Keratinocyte (primary cell): ENCODE measurements around the gene ARHGEF33. TPM values are rescaled to one million over a fixed set of nuclear protein-coding genes. Genes with fewer than 3 reads are reported as not detected.

ENCODE experiments used
- DNase-seq: peaks from one replicate; pipeline ENCODE4 v3.0.0-alpha.2; 2011; ENCODE audit warnings: low read depth, missing footprints, low spot score
- FAIRE-seq: peaks from 2 replicates; lab custom pipeline; 2011; peaks lifted over from hg19 to GRCh38; lab: Jason Lieb, UNC
- H2AFZ ChIP-seq: 2 replicates; pipeline ENCODE4 v1.6.0; 2012; ENCODE audit warnings: low read length, control low read depth, inconsistent platforms; ENCODE audit not compliant: control insufficient read depth
- H3K27ac ChIP-seq: 2 replicates; pipeline ENCODE4 v1.5.1; 2011; ENCODE audit warnings: low read length; ENCODE audit not compliant: control insufficient read depth, insufficient read depth
- H3K27me3 ChIP-seq: 3 replicates; pipeline ENCODE4 v1.6.0; 2011; ENCODE audit warnings: low read length; ENCODE audit not compliant: control insufficient read depth, insufficient read depth; ENCODE audit errors: extremely low read depth
- H3K36me3 ChIP-seq, 2 experiments: 2 replicates in 1 of 2; 3 replicates in 1 of 2; pipeline ENCODE4 v1.5.1; 2011; ENCODE audit warnings: low read length in 2 of 2, mild to moderate bottlenecking in 1 of 2; ENCODE audit not compliant: control insufficient read depth in 2 of 2, insufficient read depth in 2 of 2; ENCODE audit errors: extremely low read depth in 1 of 2
- H3K4me1 ChIP-seq: 3 replicates; pipeline ENCODE4 v1.5.1; 2011; ENCODE audit warnings: low read length; ENCODE audit not compliant: control insufficient read depth, insufficient read depth; ENCODE audit errors: extremely low read depth
- H3K4me2 ChIP-seq: 3 replicates; pipeline ENCODE4 v1.6.0; 2011; ENCODE audit warnings: low read depth, low read length; ENCODE audit not compliant: control insufficient read depth, insufficient read depth; ENCODE audit errors: extremely low read depth
- H3K4me3 ChIP-seq, 3 experiments: fragments of 200-600 bp in 1 of 3; sonication (generic) in 1 of 3; 2 replicates in 2 of 3; 3 replicates in 1 of 3; pipeline ENCODE4 v1.5.1; 2011 to 2016; ENCODE audit warnings: low read length in 3 of 3, mild to moderate bottlenecking in 3 of 3, control low read depth in 2 of 3, inconsistent platforms in 1 of 3, low read depth in 1 of 3, mixed read lengths in 1 of 3, mixed run types in 1 of 3, moderate library complexity in 1 of 3; ENCODE audit not compliant: control insufficient read depth in 2 of 3, insufficient read depth in 2 of 3; ENCODE audit errors: extremely low read depth in 1 of 3
- H3K79me2 ChIP-seq: 2 replicates; pipeline ENCODE4 v1.6.0; 2012; ENCODE audit warnings: low read length; ENCODE audit not compliant: control insufficient read depth, insufficient read depth
- H3K9ac ChIP-seq: 3 replicates; pipeline ENCODE4 v1.6.0; 2011; ENCODE audit warnings: low read length; ENCODE audit not compliant: control insufficient read depth, insufficient read depth; ENCODE audit errors: extremely low read depth
- H3K9me1 ChIP-seq: 3 replicates; pipeline ENCODE4 v1.6.0; 2011; ENCODE audit warnings: low read length; ENCODE audit not compliant: control insufficient read depth, insufficient read depth; ENCODE audit errors: extremely low read depth
- H3K9me3 ChIP-seq: 2 replicates; pipeline ENCODE4 v1.5.1; 2012; ENCODE audit warnings: low read depth, low read length; ENCODE audit not compliant: control insufficient read depth
- H4K20me1 ChIP-seq: 3 replicates; pipeline ENCODE4 v1.6.0; 2011; ENCODE audit warnings: low read length; ENCODE audit not compliant: control insufficient read depth, insufficient read depth; ENCODE audit errors: extremely low read depth
- EZH2 ChIP-seq: IDR thresholded peaks from one replicate; pipeline ENCODE4 v1.6.1; 2012; ENCODE audit warnings: inconsistent platforms, mild to moderate bottlenecking, low read length, moderate library complexity
- dilution Hi-C: fragments of 300-500 bp; cut with MboI; formaldehyde crosslinking; loops from one replicate; pipeline ENCODE4 v1.7.0; 2020; ENCODE audit warnings: low sequenced_read_pairs; ENCODE audit not compliant: extremely low pct_ligation_motif_present
- polyA plus RNA-seq, 5 experiments: library from polyadenylated mRNA; depleted of rRNA in 3 of 5; stranded (reverse) in 3 of 5; stranded (forward) in 1 of 5; unstranded in 1 of 5; fragments of >200 nt; gene quantifications; 1 replicate in 1 of 5; 2 replicates in 3 of 5; 3 replicates in 1 of 5; pipeline versions ENCODE4 v1.2.1 to v1.2.3, GENCODE V29; 2011 to 2012; ENCODE audit warnings: missing spikeins in 2 of 5, low read depth in 1 of 5, low replicate concordance in 1 of 5
- TF ChIP-seq, protein P1 (sequence below), 3 experiments: IDR thresholded peaks in 1 of 3; conservative IDR thresholded peaks in 1 of 3; optimal IDR thresholded peaks in 1 of 3; 2 replicates in 2 of 3; 3 replicates in 1 of 3; pipeline versions ENCODE3 to v1.5.1; 2011; ENCODE audit warnings: low read length in 3 of 3, mild to moderate bottlenecking in 3 of 3, moderate library complexity in 2 of 3, control low read depth in 1 of 3, inconsistent platforms in 1 of 3; ENCODE audit not compliant: insufficient read depth in 2 of 3; ENCODE audit errors: extremely low read depth in 1 of 3

The ARHGEF33 gene
- polyA plus RNA-seq, 1 donor (not counting 4 experiments of a cell fraction or from before 2014, with no cell fraction given): 0.09 TPM

DNA sequence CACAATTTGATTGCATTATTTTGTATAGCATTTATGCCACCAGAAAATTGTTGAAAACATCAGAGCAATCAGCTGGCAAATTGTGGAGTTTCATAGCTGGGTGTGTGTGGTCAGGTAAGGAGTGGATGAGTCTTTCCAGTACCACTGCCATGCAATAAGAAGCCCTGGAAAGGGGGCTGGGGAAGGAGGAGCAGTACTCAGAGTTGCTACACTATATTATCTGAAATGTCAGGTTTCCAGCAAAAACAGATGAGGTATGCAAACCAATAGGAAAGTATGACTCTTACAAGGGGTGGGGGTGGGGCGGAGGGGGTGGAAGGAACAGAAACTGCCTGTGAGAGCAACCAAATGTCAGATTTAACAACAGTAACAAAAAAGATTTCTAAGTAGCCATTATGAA is 119.0 kb downstream of the ARHGEF33 start:
- no peak for FAIRE-seq
- no peak overlapping the region for H2AFZ ChIP-seq
- peaks cover 9 to 12% of the 10 kb centered on the region in 2 experiments for H3K36me3 ChIP-seq

DNA sequence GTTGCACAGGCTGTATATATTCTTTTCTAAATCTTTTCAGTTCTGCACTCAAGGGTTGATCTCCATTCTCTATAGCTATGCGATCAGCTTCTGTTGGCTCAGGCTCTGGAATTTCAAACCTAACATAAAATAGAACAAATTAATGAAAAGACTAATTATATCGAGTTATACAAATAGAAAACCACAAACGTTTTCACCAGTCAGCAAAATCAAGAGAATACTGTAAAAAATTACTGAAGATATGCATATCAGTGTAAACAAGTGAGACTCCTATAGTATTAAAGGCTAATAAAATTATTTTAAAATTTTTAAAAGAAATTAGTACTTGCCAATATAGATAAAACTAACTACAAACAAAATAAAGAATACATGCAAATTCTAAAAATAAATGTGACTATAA is 124.2 kb downstream of the ARHGEF33 start:
- dilution Hi-C loops: no loop called here
- peaks cover 0 to 7% of the 10 kb centered on the region in 2 experiments for H3K36me3 ChIP-seq
- no peak overlapping the region for H3K9ac ChIP-seq

More for the DNA sequence above, 119.0 kb downstream of the ARHGEF33 start:
- TF ChIP-seq EZH2: no peak
- TF ChIP-seq, protein P1, sequence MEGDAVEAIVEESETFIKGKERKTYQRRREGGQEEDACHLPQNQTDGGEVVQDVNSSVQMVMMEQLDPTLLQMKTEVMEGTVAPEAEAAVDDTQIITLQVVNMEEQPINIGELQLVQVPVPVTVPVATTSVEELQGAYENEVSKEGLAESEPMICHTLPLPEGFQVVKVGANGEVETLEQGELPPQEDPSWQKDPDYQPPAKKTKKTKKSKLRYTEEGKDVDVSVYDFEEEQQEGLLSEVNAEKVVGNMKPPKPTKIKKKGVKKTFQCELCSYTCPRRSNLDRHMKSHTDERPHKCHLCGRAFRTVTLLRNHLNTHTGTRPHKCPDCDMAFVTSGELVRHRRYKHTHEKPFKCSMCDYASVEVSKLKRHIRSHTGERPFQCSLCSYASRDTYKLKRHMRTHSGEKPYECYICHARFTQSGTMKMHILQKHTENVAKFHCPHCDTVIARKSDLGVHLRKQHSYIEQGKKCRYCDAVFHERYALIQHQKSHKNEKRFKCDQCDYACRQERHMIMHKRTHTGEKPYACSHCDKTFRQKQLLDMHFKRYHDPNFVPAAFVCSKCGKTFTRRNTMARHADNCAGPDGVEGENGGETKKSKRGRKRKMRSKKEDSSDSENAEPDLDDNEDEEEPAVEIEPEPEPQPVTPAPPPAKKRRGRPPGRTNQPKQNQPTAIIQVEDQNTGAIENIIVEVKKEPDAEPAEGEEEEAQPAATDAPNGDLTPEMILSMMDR (optimal IDR thresholded peaks at IDR 0.05 in 1 of 3, IDR thresholded peaks at IDR 0.05 in 1 of 3, conservative IDR thresholded peaks at IDR 0.05 in 1 of 3; ENCODE audit: extremely low read depth in 1 of 3, insufficient read depth in 2 of 3, low read length in 3 of 3): no peak
- Histone ChIP-seq H4K20me1 (no peaks in the 10 kb centered on the region), H3K27me3 (no peaks in the 10 kb centered on the region), H3K4me2 (no peak overlapping the region), H3K79me2 (no peaks in the 10 kb centered on the region), H3K27ac (no peak overlapping the region), H3K9ac (no peak overlapping the region), H3K4me1 (no peaks in the 10 kb centered on the region), H3K9me3 (no peaks in the 10 kb centered on the region), H3K9me1 (no peaks in the 10 kb centered on the region), H3K4me3 (no peak overlapping the region)
- DNase-seq: no peak
- dilution Hi-C loops: no loop called here

More for the DNA sequence above, 124.2 kb downstream of the ARHGEF33 start:
- DNase-seq (no peak), FAIRE-seq (no peak)
- Histone ChIP-seq H3K4me3 (no peak overlapping the region), H3K4me1 (no peaks in the 10 kb centered on the region), H3K79me2 (no peaks in the 10 kb centered on the region), H3K27ac (no peak overlapping the region), H3K27me3 (no peaks in the 10 kb centered on the region), H3K9me3 (no peaks in the 10 kb centered on the region), H2AFZ (no peak overlapping the region), H3K4me2 (no peak overlapping the region), H4K20me1 (no peaks in the 10 kb centered on the region), H3K9me1 (no peaks in the 10 kb centered on the region)
- no peak for TF ChIP-seq EZH2
- TF ChIP-seq, protein P1 (optimal IDR thresholded peaks at IDR 0.05 in 1 of 3, IDR thresholded peaks at IDR 0.05 in 1 of 3, conservative IDR thresholded peaks at IDR 0.05 in 1 of 3; ENCODE audit: extremely low read depth in 1 of 3, insufficient read depth in 2 of 3, low read length in 3 of 3): no peak
